Measurements from ENCODE around the gene POU5F2. TPM values are rescaled to one million over a fixed set of nuclear protein-coding genes. Genes with fewer than 3 reads are reported as not detected.
A peak's percentile ranks its signal among the peaks of the same experiment; 100 is the strongest.

The POU5F2 gene
- total and polyA plus RNA-seq, 2 of the 8 experiments (the other 6 are each of a cell fraction or from before 2014, with no cell fraction given) = 0.06 to 0.08 TPM

- 85% methylated on average over 8 of the region's 10 CpGs; no CpG with 5 or more reads in 1 of the 2 experiments for WGBS, 2 experiments (ENCODE audit: extremely low coverage in 1 of 2, insufficient coverage in 1 of 2, insufficient read length in 1 of 2, insufficient replicate concordance in 2 of 2, low coverage in 1 of 2, low lambda C conversion rate in 2 of 2, missing lambda C conversion rate in 1 of 2)
- Histone ChIP-seq H2BK5ac (ENCODE audit: low read depth, low read length) (no peak overlapping the region), H3K14ac (ENCODE audit: insufficient read length) (no peak overlapping the region), H4K20me1 (replicated peaks in 1 of 2; ENCODE audit: control insufficient read depth in 1 of 2, insufficient read depth in 2 of 2, low read length in 2 of 2) (no peaks in the 10 kb centered on the region), H3K27me3 (replicated peaks in 1 of 4; ENCODE audit: control insufficient read depth in 3 of 4, extremely low read depth in 1 of 4, insufficient read depth in 3 of 4, low read length in 3 of 4) (no peaks in the 10 kb centered on the region), H3K36me3 (ENCODE audit: control insufficient read depth in 2 of 4, insufficient read depth in 4 of 4, low read length in 3 of 4) (no peaks in the 10 kb centered on the region), H3K9me3 (ENCODE audit: insufficient read depth in 2 of 2, low read depth in 1 of 2, low read length in 1 of 2) (0 out of 4 replicates have a peak, but pooled peaks cover 0 to 7% of the 10 kb centered on the region in 2 experiments), H2BK12ac (ENCODE audit: low read depth, low read length) (no peak overlapping the region), H4K5ac (ENCODE audit: insufficient read length, low read depth, low read length) (no peak overlapping the region), H4K8ac (ENCODE audit: extremely low read depth, insufficient read depth, low read length) (no peak overlapping the region), H3K23me2 (ENCODE audit: low read depth, low read length) (no peaks in the 10 kb centered on the region), H3K79me1 (ENCODE audit: low read depth, low read length) (no peaks in the 10 kb centered on the region), H3K4me2 (ENCODE audit: insufficient read depth in 1 of 2, low read depth in 2 of 2, low read length in 2 of 2) (no peak overlapping the region), H3K4ac (replicated peaks; ENCODE audit: insufficient read length, low read depth, low read length) (no peak overlapping the region), H4K91ac (replicated peaks; ENCODE audit: insufficient read length, low read length) (no peak overlapping the region), H3K4me3 (ENCODE audit: extremely low read depth in 1 of 4, insufficient read depth in 2 of 4, low read depth in 3 of 4, low read length in 4 of 4) (no peak overlapping the region), H3K27ac (ENCODE audit: low read depth, low read length) (no peak overlapping the region), H3K4me1 (replicated peaks in 1 of 4; ENCODE audit: control insufficient read depth in 3 of 4, insufficient read depth in 4 of 4, low read length in 3 of 4) (peaks cover 0 to 3% (median 0%) of the 10 kb centered on the region in 4 experiments; a peak in 1 of 7 replicates), H2BK120ac (replicated peaks; ENCODE audit: low read depth, low read length) (no peak overlapping the region), H3K18ac (ENCODE audit: extremely low read depth, low read length) (no peak overlapping the region), H3K79me2 (ENCODE audit: control insufficient read depth in 1 of 2, insufficient read depth in 2 of 2, low read length in 2 of 2) (no peaks in the 10 kb centered on the region), H2BK15ac (ENCODE audit: low read length) (no peak overlapping the region), H3K23ac (ENCODE audit: insufficient read length) (no peak overlapping the region), H2AK5ac (ENCODE audit: low read depth, low read length) (no peak overlapping the region), H3K9ac (replicated peaks in 1 of 4; ENCODE audit: extremely low read depth in 1 of 4, low read depth in 3 of 4, low read length in 3 of 4) (no peak overlapping the region), H3K56ac (replicated peaks; ENCODE audit: insufficient read length, low read depth, low read length) (no peak overlapping the region), H2AFZ (ENCODE audit: low read length) (no peak overlapping the region), H2BK20ac (ENCODE audit: low read length) (no peak overlapping the region)
- DNase-seq (ENCODE audit: low read depth in 1 of 2, low spot score in 2 of 2) (peak in 1 of 2 experiments; percentile 47), FAIRE-seq (no peak)
- TF ChIP-seq YY1 (IDR thresholded peaks at IDR 0.05; ENCODE audit: low read depth, low read length) (no peak), RNF2 (IDR thresholded peaks at IDR 0.05; ENCODE audit: borderline replicate concordance, low read depth, low read length, missing control alignments, poor library complexity, severe bottlenecking) (no peak)
- ChIA-PET POLR2A (ENCODE audit: partially characterized antibody) (no interaction called here), CTCF (ENCODE audit: partially characterized antibody) (interaction anchor here (1.8 kb wide), 1 partner anchor 19 kb away, joined by 4 read pairs; no protein-coding TSS in a partner anchor)
Measured at GRCh38 chr5:93755716-93756115, 14.3 kb upstream of the POU5F2 start.
